Camera-type eye (tissue), 1 donor: ENCODE measurements around the gene TMX1. TPM values are rescaled to one million over a fixed set of nuclear protein-coding genes. Genes with fewer than 3 reads are reported as not detected.

Source experiments
- total RNA-seq: library from RNA; depleted of rRNA; stranded (reverse); fragments of >200 nt; gene quantifications from one replicate; pipeline ENCODE4 v1.2.3, GENCODE V29; 2014

TMX1 gene, protein sequence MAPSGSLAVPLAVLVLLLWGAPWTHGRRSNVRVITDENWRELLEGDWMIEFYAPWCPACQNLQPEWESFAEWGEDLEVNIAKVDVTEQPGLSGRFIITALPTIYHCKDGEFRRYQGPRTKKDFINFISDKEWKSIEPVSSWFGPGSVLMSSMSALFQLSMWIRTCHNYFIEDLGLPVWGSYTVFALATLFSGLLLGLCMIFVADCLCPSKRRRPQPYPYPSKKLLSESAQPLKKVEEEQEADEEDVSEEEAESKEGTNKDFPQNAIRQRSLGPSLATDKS
- 119 TPM for total RNA-seq

GRCh38 chr14:51239813-51240803 is at the start of gene TMX1:
Gene TMX1, plus strand, starts transcription at chr14:51240247. Its CDS starts 46 bp downstream, at chr14:51240293.

Other genes starting within 250 kb of the TMX1 start
- 64.8 TPM for gene TRIM9, start 145.1 kb upstream of the TMX1 start, total RNA-seq